HG03159 (cell line): ENCODE measurements around the gene SH2D4B.

Experiments used
- ATAC-seq: cut with Tn5 transposase; IDR thresholded peaks from one replicate; pipeline ENCODE4 v1.9.1; 2021; ENCODE audit warnings: mild to moderate bottlenecking, moderate library complexity; ENCODE audit not compliant: unreplicated experiment

Gene SH2D4B

GRCh38 chr10:80622153-80622552 is 84.5 kb downstream of the SH2D4B start:
- ATAC-seq = no peak

- no peak for ATAC-seq
Measured at GRCh38 chr10:80630324-80630723, 92.6 kb downstream of the SH2D4B start.

- ATAC-seq = no peak
Measured at GRCh38 chr10:80632742-80633141, 95.0 kb downstream of the SH2D4B start.

GRCh38 chr10:80633383-80633860 is 95.7 kb downstream of the SH2D4B start:
- no peak for ATAC-seq

- ATAC-seq = no peak
Measured at GRCh38 chr10:80633910-80634309, 96.2 kb downstream of the SH2D4B start.

- ATAC-seq = no peak
Measured at GRCh38 chr10:80642661-80643060, 105.0 kb downstream of the SH2D4B start.

- no peak for ATAC-seq
Measured at GRCh38 chr10:80646366-80646765, 108.7 kb downstream of the SH2D4B start.

GRCh38 chr10:80647173-80647833 is 109.6 kb downstream of the SH2D4B start:
- no peak for ATAC-seq

GRCh38 chr10:80648106-80648505 is 110.4 kb downstream of the SH2D4B start:
- ATAC-seq = no peak

- no peak for ATAC-seq
Measured at GRCh38 chr10:80649183-80649582, 111.5 kb downstream of the SH2D4B start.

- no peak for ATAC-seq
Measured at GRCh38 chr10:80655898-80656297, 118.2 kb downstream of the SH2D4B start.

GRCh38 chr10:80658068-80658467 is 120.4 kb downstream of the SH2D4B start:
- no peak for ATAC-seq

- no peak for ATAC-seq
Measured at GRCh38 chr10:80659289-80659688, 121.6 kb downstream of the SH2D4B start.

GRCh38 chr10:80660266-80660665 is 122.6 kb downstream of the SH2D4B start:
- ATAC-seq = no peak

GRCh38 chr10:80660736-80661135 is 123.0 kb downstream of the SH2D4B start:
- ATAC-seq = no peak

- ATAC-seq = no peak
Measured at GRCh38 chr10:80661526-80661925, 123.8 kb downstream of the SH2D4B start.

- ATAC-seq = peak; percentile 74
Measured at GRCh38 chr10:80662429-80663261, 124.9 kb downstream of the SH2D4B start.

- peak; percentile 66 for ATAC-seq
Measured at GRCh38 chr10:80664071-80664680, 126.5 kb downstream of the SH2D4B start.

GRCh38 chr10:80669485-80669884 is 131.8 kb downstream of the SH2D4B start:
- no peak for ATAC-seq

- no peak for ATAC-seq
Measured at GRCh38 chr10:80670774-80671173, 133.1 kb downstream of the SH2D4B start.

- no peak for ATAC-seq
Measured at GRCh38 chr10:80671847-80672246, 134.1 kb downstream of the SH2D4B start.

- no peak for ATAC-seq
Measured at GRCh38 chr10:80672613-80673012, 134.9 kb downstream of the SH2D4B start.
